Stimulated activated CD8-positive, alpha-beta memory T cell treated with anti-CD3 and anti-CD28 coated beads, Interleukin-15, amount 100 ng/mL, for 24 hours (primary cell): ENCODE results near the gene MLLT1.
"Not testable (repeated sequence)": the region's sequence is repeated elsewhere in the genome, so short reads cannot be mapped to it uniquely, and the experiment has no call there.

Experiments used
- DNase-seq: peaks from one replicate; pipeline ENCODE4 v3.0.0-alpha.2; 2020; ENCODE audit warnings: low read depth

MLLT1 gene

GRCh38 chr19:6279931-6280591 is at the start of gene MLLT1:
MLLT1 (minus strand) TSS chr19:6279975; CDS start chr19:6279784, 191 bp downstream.
- DNase-seq, result peak; percentile 93

DNA sequence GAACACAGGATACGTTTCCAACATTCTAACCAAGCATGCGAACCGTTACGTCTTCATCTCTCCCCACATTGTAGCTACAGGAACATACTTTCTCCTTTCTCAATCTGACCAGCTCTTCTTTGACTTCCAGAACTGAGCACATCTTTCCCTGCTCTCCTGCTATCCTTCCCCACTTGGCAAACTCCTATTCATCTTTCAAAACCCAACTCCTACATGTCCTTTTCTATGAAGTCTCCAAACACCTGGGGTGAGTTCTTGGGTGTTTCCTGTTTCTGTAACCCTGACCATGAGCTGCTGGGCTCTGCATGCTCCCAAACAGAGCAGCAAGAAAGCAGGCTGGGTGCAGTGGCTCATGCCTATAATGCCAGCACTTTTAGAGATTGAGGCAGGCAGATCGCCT is 47.0 kb upstream of the MLLT1 start:
- no peak for DNase-seq

- no peak for DNase-seq
Measured at GRCh38 chr19:6325614-6326013, 45.8 kb upstream of the MLLT1 start.

- DNase-seq, result no peak
Measured at GRCh38 chr19:6324757-6325156, 45.0 kb upstream of the MLLT1 start.

DNA sequence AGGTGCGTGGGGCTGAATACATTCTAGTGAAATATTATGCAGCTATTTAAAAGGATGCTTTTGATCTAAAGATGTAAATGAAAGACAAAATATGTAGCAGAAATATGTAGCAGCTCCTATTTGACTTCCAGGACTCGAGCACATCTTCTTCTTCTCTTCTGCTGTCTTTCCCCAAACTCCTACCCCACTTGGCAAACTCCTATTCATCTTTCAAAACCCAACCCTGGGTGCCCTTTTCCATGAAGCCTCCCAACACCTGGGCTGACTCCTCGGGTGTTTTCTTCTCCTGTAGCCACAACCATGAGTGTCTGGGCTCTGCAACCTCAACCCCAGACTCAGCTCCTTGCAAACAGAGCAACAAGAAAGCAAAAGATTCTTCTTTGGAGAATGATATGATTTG is 42.5 kb upstream of the MLLT1 start:
- DNase-seq, result no peak

GRCh38 chr19:6319376-6319775 is 39.6 kb upstream of the MLLT1 start:
- DNase-seq, result no peak

GRCh38 chr19:6318772-6319171 is 39.0 kb upstream of the MLLT1 start:
- DNase-seq, result no peak

- DNase-seq, result not testable (repeated sequence)
Measured at GRCh38 chr19:6315646-6316045, 35.9 kb upstream of the MLLT1 start.

DNA sequence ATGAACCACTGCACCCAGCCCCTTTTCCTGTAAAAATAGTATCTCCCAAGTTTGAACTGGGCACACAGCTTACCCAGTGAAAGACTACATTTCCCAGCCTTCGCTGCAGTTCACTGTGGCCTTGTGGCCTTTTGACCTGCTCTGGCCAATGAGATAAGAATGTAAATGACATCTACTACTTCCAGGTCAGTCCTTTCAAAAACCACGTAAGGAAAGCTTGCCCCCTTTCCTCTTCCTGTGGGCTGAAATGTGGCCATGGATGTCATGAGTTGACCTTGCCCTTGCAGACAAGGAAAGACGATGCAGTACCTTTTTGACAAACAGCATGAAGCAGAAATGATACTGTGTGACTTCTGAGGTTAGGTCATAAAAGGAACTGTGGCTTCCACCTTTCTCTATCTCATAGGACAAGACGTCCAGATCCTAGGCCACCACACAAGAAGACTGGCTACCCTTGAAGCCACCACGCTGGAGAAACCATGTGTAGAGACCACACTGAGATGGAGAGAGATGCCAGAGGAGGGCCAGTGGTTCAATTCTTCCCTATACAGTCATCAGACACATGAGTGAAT is 33.7 kb upstream of the MLLT1 start:
- no peak for DNase-seq

GRCh38 chr19:6312018-6312417 is 32.2 kb upstream of the MLLT1 start:
- DNase-seq, result no peak

GRCh38 chr19:6298413-6298812 is 18.6 kb upstream of the MLLT1 start:
- no peak for DNase-seq

DNA sequence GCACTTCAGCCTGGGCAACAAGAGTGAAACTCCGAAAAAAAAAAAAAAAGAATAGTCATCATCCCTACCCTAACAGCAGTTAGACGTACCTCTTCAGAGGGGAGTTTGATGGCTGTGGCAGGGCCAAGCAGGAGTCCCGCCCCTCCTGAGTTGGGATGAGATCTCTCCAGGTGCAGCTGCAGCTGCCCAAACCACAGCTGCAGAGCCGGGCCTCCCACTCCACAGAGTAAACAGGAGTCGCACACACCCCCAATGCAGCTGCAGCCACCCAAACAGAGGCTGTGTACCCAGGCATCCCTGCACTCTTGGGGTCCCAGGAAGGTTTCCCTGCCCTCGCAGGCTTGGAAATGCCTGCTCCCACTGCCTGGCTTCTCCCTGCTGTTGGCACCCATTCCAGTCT is 17.4 kb upstream of the MLLT1 start:
- DNase-seq, result no peak

- DNase-seq, result no peak
Measured at GRCh38 chr19:6292006-6292405, 12.2 kb upstream of the MLLT1 start.

- DNase-seq, result no peak
Measured at GRCh38 chr19:6288737-6289136, 9.0 kb upstream of the MLLT1 start.

DNA sequence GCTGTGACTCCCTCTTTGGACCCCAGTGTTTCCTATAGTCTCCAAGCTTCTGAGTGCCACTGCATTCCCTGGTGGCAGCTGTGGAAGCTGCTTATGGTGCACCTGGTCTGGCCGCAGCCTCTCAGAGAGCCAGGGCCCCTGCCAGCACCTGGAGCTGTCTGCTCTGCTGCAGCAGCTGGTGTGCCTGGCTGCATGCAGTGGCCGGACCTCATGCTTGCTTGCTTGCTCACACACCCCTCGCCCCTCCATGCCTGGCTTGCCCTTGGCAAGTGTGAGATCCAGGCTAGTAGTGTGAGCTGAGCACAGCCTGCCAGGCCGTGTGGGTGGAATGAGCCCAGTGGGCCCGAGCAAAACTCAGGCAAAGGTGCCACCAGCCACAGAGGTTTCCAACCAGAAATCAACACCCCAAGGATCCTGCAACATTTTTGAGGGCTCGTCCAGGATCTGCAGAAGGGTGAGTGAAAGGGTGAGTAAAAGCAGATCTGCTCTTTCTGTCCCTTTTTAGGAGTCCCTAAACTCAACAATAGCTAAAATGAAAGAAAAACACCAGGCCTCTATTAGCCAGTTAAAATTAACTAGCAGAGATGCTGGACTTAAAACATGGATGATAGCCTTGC is 7.6 kb upstream of the MLLT1 start:
- DNase-seq, result no peak

DNA sequence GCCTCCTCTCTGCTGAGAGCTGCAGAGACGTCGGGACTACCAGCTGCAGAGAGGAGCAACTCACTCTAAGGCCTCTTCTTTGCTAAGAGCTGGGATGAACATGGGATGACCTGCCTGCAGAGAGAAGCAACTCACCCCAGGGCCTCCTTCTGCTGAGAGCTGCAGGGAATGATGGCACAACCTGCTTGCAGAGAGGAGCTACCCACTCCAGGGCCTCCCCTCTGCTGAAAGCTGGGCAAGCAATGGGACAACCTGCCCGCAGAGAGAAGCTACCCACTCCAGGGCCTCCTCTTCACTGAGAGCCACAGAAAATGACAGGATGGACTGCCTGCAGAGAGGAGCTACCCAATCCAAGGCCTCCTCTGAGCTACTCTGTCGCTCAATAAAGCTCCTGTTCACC is 6.9 kb upstream of the MLLT1 start:
- DNase-seq, result no peak

DNA sequence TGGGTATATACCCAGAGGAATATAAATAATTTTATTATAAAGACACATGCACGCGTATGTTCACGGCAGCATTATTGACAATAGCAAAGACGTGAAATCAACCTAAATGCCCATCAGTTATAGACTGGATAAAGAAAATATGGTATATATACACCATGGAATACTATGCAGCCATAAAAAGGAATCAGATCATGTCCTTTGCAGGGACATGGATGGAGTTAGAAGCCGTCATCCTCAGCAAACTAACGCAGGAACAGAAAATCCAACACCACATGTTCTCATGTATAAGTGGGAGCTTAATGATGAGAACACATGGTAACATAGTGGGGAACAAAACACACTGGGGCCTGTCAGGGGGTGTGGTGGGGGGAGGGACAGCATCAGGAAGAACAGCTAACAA is 2.6 kb upstream of the MLLT1 start:
- not testable (repeated sequence) for DNase-seq

- DNase-seq, result no peak
Measured at GRCh38 chr19:6279620-6279930, 200 bp downstream of the MLLT1 start.

DNA sequence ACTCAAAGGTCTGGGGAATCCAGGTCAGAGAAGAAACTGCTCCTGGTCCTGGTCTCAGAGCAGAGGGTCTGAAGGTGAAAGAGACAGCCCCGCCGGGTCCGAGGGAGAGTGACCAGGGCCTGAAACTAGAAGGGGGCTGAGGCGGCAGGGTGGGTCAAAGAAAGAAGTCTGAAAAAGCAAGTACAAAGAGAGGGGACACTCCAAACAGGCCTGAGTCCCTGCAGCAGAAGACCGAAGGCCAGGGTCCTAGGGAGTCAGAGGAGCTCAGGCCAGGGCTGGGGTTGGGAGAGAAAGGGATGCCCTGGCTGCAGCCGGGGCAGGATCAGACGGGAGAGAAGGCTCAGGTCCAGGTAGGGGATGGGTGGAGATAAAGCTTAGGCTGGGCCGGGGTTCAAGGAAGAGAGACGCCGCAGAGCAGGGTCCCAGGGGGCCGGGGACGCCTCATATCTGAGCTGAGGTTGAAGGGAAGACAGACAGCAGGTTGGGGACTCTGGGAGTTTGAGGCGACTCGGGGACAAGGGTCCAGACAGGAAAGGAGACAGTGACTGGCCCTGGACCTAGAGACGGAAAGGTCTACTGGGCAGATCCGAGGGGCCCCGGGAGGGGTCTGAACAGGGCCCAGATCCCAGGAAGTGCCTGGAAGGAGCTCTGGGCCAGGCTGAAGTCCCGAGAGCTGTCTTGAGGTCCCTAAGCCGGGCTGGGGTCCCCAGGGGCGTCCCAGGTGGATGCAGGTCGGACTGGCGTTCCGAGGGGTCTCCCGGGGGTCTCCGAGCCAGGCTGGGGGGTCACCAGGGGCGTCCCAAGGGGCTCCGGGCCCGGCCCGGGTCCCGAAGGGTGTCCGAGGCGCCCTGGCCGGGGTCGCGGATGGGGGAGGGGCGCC is 795 bp downstream of the MLLT1 start:
- DNase-seq, result no peak

- no peak for DNase-seq
Measured at GRCh38 chr19:6278051-6278450, 1.7 kb downstream of the MLLT1 start.

- DNase-seq, result no peak
Measured at GRCh38 chr19:6276447-6276846, 3.3 kb downstream of the MLLT1 start.

- DNase-seq, result no peak
Measured at GRCh38 chr19:6275170-6275744, 4.5 kb downstream of the MLLT1 start.

DNA sequence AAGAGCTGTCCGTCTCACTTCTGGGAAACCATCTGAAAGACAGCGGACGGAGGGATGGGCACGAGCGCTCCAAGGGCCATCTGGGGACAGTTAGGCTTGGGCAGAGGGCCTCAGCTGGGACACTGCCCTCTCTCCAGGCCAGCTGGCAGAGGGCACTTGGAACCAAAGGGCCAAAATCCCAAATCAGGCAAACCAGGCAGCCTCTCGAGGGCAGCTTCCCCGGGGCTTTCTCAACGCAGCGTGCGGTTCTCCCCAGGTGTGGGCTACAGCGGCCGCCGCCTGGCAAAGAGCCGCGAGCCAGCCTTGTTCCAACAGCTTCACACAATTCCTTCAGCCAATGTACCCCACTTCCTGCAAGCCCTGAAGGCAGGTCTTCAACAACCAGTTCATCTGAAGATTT is 5.0 kb downstream of the MLLT1 start:
- DNase-seq, result no peak
